Measurements from ENCODE around the gene CCP110. TPM values are rescaled to one million over a fixed set of nuclear protein-coding genes. Genes with fewer than 3 reads are reported as not detected.

CCP110 gene
- total and polyA plus RNA-seq, 2 donors (not counting 1 experiment from before 2014, with no cell fraction given) = 4.9 to 23.6 TPM

DNA sequence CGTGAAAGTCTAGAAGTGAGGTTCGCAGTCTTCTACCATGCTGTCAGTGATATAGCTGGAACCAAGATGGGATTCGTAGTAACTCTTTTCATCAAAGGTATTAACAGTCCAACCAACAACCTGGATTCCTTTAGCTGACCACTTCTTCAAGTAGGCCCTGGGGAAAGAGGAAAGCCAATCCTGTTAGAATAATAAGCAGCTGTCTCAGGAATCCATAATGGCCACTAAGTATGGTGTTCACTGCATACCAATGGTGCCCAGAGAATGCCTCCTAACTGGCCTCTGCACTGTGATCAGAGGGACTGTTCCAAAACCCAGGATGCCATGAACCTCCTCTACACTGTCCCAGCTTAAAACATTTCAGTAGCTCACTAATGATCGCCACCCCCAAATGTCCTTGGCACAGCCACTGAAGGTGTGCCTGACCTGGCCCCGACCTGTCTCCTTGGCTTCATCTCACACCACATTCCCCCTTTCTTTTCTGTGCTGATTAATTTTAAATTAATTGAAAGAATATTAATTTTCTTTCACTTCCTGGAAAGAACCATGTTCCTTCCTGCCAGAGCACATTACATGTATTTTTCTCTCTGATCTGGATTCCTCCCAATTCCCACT lies 20.2 kb upstream of the CCP110 start:
- DNase-seq (no peak), ATAC-seq (ENCODE audit: low read depth) (no peak)
- no peaks in the 10 kb centered on the region for H3K4me1 ChIP-seq (ENCODE audit: control insufficient read depth in 2 of 2, insufficient read depth in 2 of 2, low read length in 2 of 2)
- H3K9me3 ChIP-seq (ENCODE audit: control extremely low read depth in 1 of 3, control insufficient read depth in 2 of 3, insufficient read depth in 1 of 3, low read length in 2 of 3) = no peaks in the 10 kb centered on the region
- no peak overlapping the region for H3K4me3 ChIP-seq (ENCODE audit: control extremely low read depth in 1 of 5, extremely low read depth in 1 of 5, insufficient read depth in 1 of 5, low read depth in 2 of 5, low read length in 4 of 5)
- Mint-ChIP-seq H3K9me3 (ENCODE audit: insufficient read depth) (no peaks in the 10 kb centered on the region), H3K27ac (no peak overlapping the region), H3K27me3 (no peaks in the 10 kb centered on the region), H3K4me1 (no peaks in the 10 kb centered on the region), H3K4me3 (no peak overlapping the region)
- H3K79me2 ChIP-seq (ENCODE audit: control insufficient read depth, insufficient read depth, low read length) = no peaks in the 10 kb centered on the region
- 97% methylated on average over 4 of the region's 5 CpGs for WGBS (ENCODE audit: insufficient coverage)
- no peak overlapping the region for H3K9ac ChIP-seq (ENCODE audit: low read length)
- H2AFZ ChIP-seq (ENCODE audit: insufficient read depth, low read depth, low read length, poor library complexity, severe bottlenecking) = no peak overlapping the region
- H3K4me2 ChIP-seq (replicated peaks; ENCODE audit: low read depth, low read length, poor library complexity, severe bottlenecking) = no peak overlapping the region
- ChIA-PET CTCF (interaction anchor here (0.7 to 3.9 kb wide), 23 partner anchors 10 to 686 kb away, joined by 3 to 83 read pairs (median 4); partner anchors contain the start of genes CCP110, GDE1 and VPS35L), POLR2A (no interaction called here)
- H3K27ac ChIP-seq (ENCODE audit: low read length in 2 of 2) = no peak overlapping the region
- intact Hi-C loops (cut with micrococcal nuclease) = loop anchor here (1.0 kb wide), 1 partner anchor 336 kb away; no protein-coding TSS in a partner anchor
- TF ChIP-seq, protein P1, sequence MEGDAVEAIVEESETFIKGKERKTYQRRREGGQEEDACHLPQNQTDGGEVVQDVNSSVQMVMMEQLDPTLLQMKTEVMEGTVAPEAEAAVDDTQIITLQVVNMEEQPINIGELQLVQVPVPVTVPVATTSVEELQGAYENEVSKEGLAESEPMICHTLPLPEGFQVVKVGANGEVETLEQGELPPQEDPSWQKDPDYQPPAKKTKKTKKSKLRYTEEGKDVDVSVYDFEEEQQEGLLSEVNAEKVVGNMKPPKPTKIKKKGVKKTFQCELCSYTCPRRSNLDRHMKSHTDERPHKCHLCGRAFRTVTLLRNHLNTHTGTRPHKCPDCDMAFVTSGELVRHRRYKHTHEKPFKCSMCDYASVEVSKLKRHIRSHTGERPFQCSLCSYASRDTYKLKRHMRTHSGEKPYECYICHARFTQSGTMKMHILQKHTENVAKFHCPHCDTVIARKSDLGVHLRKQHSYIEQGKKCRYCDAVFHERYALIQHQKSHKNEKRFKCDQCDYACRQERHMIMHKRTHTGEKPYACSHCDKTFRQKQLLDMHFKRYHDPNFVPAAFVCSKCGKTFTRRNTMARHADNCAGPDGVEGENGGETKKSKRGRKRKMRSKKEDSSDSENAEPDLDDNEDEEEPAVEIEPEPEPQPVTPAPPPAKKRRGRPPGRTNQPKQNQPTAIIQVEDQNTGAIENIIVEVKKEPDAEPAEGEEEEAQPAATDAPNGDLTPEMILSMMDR (IDR thresholded peaks at IDR 0.05) = no peak
- TF ChIP-seq EZH2 (IDR thresholded peaks at IDR 0.05; ENCODE audit: borderline replicate concordance, insufficient read depth, low read depth, low read length, poor library complexity, severe bottlenecking) = no peak
- peaks cover 4 to 58% of the 10 kb centered on the region in 2 experiments for H3K36me3 ChIP-seq (replicated peaks in 1 of 2; ENCODE audit: control extremely low read depth in 1 of 2, control insufficient read depth in 1 of 2, extremely low read depth in 1 of 2, insufficient read depth in 2 of 2, low read length in 1 of 2)
- no peaks in the 10 kb centered on the region for H3K27me3 ChIP-seq (replicated peaks in 1 of 4; ENCODE audit: control extremely low read depth in 1 of 4, control insufficient read depth in 3 of 4, insufficient read depth in 4 of 4, low read length in 3 of 4)
- no peaks in the 10 kb centered on the region for H4K20me1 ChIP-seq (ENCODE audit: control insufficient read depth, insufficient read depth, low read length, poor library complexity, severe bottlenecking)

GRCh38 chr16:19505600-19506303 lies 18.0 kb upstream of the CCP110 start:
- Histone ChIP-seq H3K27me3 (replicated peaks in 1 of 4; ENCODE audit: control extremely low read depth in 1 of 4, control insufficient read depth in 3 of 4, insufficient read depth in 4 of 4, low read length in 3 of 4) (no peaks in the 10 kb centered on the region), H3K9ac (ENCODE audit: low read length) (no peak overlapping the region), H4K20me1 (ENCODE audit: control insufficient read depth, insufficient read depth, low read length, poor library complexity, severe bottlenecking) (no peaks in the 10 kb centered on the region), H3K4me3 (ENCODE audit: control extremely low read depth in 1 of 5, extremely low read depth in 1 of 5, insufficient read depth in 1 of 5, low read depth in 2 of 5, low read length in 4 of 5) (no peak overlapping the region), H3K4me1 (ENCODE audit: control insufficient read depth in 2 of 2, insufficient read depth in 2 of 2, low read length in 2 of 2) (no peaks in the 10 kb centered on the region), H2AFZ (ENCODE audit: insufficient read depth, low read depth, low read length, poor library complexity, severe bottlenecking) (no peak overlapping the region), H3K9me3 (ENCODE audit: control extremely low read depth in 1 of 3, control insufficient read depth in 2 of 3, insufficient read depth in 1 of 3, low read length in 2 of 3) (no peaks in the 10 kb centered on the region), H3K36me3 (replicated peaks in 1 of 2; ENCODE audit: control extremely low read depth in 1 of 2, control insufficient read depth in 1 of 2, extremely low read depth in 1 of 2, insufficient read depth in 2 of 2, low read length in 1 of 2) (peaks cover 2 to 60% of the 10 kb centered on the region in 2 experiments), H3K79me2 (ENCODE audit: control insufficient read depth, insufficient read depth, low read length) (no peaks in the 10 kb centered on the region), H3K4me2 (replicated peaks; ENCODE audit: low read depth, low read length, poor library complexity, severe bottlenecking) (no peak overlapping the region), H3K27ac (ENCODE audit: low read length in 2 of 2) (no peak overlapping the region)
- no peak for TF ChIP-seq EZH2 (IDR thresholded peaks at IDR 0.05; ENCODE audit: borderline replicate concordance, insufficient read depth, low read depth, low read length, poor library complexity, severe bottlenecking)
- TF ChIP-seq, protein P1 (IDR thresholded peaks at IDR 0.05) = no peak
- intact Hi-C loops (cut with micrococcal nuclease) = no loop called here
- Mint-ChIP-seq H3K27me3 (no peaks in the 10 kb centered on the region), H3K4me3 (no peak overlapping the region), H3K27ac (no peak overlapping the region), H3K9me3 (ENCODE audit: insufficient read depth) (no peaks in the 10 kb centered on the region), H3K4me1 (no peaks in the 10 kb centered on the region)
- ATAC-seq (ENCODE audit: low read depth) (no peak), DNase-seq (no peak)
- 100% methylated on average over 1 of the region's 5 CpGs for WGBS (ENCODE audit: insufficient coverage)
- CTCF ChIA-PET = interaction anchor here (1.0 to 1.3 kb wide), 3 partner anchors 14 to 420 kb away, joined by 3 to 8 read pairs (median 3); no protein-coding TSS in a partner anchor
- POLR2A ChIA-PET = no interaction called here

Data from B cell (primary cell).